Activated naive CD4-positive, alpha-beta T cell treated with anti-CD3 and anti-CD28 coated beads, Interleukin-2, amount 50 U/mL, for 24 hours (primary cell): ENCODE results near the gene NAALADL2.
"Not testable (repeated sequence)": the region's sequence is repeated elsewhere in the genome, so short reads cannot be mapped to it uniquely, and the experiment has no call there.

Experiments
- H3K27ac Mint-ChIP-seq: one replicate; pipeline ENCODE4 v1.8.0; 2021; ENCODE audit warnings: mild to moderate bottlenecking, mixed read lengths
- H3K27me3 Mint-ChIP-seq: one replicate; pipeline ENCODE4 v1.8.0; 2021; ENCODE audit warnings: mixed read lengths
- H3K36me3 Mint-ChIP-seq: one replicate; pipeline ENCODE4 v1.8.0; 2021; ENCODE audit warnings: mixed read lengths
- H3K4me1 Mint-ChIP-seq: one replicate; pipeline ENCODE4 v1.8.0; 2021; ENCODE audit warnings: mixed read lengths
- H3K4me3 Mint-ChIP-seq: one replicate; pipeline ENCODE4 v1.8.0; 2021; ENCODE audit warnings: mild to moderate bottlenecking, mixed read lengths
- H3K9me3 Mint-ChIP-seq: one replicate; pipeline ENCODE4 v1.8.0; 2021; ENCODE audit warnings: mixed read lengths

NAALADL2 gene

DNA sequence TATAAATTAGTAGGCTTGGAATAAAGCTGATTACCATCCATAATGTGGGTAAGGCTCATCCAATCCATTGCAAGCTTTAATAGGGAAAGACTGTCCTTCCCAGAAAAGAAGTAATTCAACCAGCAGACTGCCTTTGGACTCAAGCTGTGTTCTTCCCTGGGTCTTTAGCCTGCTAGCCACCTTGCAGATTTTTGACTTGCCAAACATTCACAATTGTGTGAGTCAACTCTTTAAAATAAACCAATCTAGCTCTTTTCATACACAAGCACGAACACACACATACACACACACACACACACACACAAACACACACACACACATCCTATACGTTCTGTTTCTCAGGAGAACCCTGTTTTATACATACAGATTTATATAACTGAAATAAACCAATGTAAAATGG, 248.1 kb downstream of the NAALADL2 start:
- H3K4me1 Mint-ChIP-seq, result no peaks in the 10 kb centered on the region
- H3K36me3 Mint-ChIP-seq, result no peaks in the 10 kb centered on the region
- no peaks in the 10 kb centered on the region for H3K9me3 Mint-ChIP-seq
- H3K27ac Mint-ChIP-seq, result no peak overlapping the region
- no peaks in the 10 kb centered on the region for H3K27me3 Mint-ChIP-seq
- no peak overlapping the region for H3K4me3 Mint-ChIP-seq

DNA sequence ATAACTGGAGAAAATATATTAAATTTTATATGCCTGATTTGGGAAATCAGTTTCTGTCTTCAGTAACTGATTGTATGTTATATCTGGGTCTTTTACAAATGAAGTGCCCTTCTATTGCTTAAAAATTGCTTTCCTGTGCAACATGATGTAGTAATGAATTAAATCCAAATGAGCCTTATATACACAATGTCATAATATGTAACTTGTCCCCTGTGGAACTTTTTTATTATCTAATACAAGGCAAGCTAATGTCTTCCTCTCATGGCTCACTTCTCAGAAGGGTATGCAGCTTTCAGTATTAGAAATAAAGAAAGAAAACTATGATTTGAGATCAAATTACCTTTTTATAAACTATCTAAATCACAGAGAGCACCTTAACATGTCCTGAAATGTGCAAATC, 248.9 kb downstream of the NAALADL2 start:
- Mint-ChIP-seq H3K9me3 (no peaks in the 10 kb centered on the region), H3K4me1 (no peaks in the 10 kb centered on the region), H3K4me3 (no peak overlapping the region), H3K27ac (no peak overlapping the region), H3K27me3 (no peaks in the 10 kb centered on the region), H3K36me3 (no peaks in the 10 kb centered on the region)

DNA sequence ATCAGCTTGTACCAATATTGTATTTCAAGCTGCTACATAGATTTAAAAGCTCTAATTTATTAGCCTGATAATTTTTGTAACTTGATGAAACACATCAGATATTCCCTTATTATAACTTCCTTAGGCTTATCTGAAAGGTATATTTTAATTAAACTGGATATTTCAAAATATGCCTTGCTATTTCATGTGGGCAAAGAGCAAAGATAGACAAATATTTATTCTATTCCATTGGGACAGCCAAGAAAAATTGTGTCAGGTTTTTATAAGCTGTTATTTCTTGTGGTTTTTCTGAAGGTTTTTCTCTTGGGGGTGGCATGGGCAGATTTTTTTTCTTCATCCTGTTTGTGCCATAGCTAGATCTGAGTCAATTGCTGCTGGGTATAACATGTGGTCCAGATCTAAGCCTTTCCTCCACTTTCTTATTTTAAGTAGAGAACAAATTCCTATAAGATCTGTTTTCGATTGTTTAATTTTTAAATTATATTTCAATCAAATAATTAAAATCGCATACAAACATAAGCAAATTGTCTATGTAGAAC, 249.5 kb downstream of the NAALADL2 start:
- H3K27ac Mint-ChIP-seq, result no peak overlapping the region
- H3K4me3 Mint-ChIP-seq, result no peak overlapping the region
- no peaks in the 10 kb centered on the region for H3K4me1 Mint-ChIP-seq
- no peaks in the 10 kb centered on the region for H3K27me3 Mint-ChIP-seq
- H3K9me3 Mint-ChIP-seq, result no peaks in the 10 kb centered on the region
- H3K36me3 Mint-ChIP-seq, result no peaks in the 10 kb centered on the region

DNA sequence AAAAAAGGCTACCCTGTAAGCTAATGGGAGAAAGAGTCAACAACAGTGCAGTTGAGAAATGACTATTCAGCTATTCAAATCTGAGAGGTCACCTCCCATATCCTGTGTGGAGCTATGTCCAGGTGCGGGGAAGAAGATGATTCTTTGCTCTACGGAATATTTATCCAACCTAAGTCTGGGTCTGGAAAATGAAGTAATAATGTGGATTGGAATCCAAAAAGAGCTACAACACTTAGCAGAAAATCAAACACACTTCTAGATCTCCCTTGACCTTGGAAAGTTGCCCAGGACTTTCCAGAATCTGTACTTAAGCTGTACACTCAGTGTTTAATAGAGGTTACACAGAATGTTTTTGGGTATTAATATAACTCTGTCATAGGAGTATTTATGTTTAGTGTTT, 251.9 kb downstream of the NAALADL2 start:
- Mint-ChIP-seq H3K27ac (no peak overlapping the region), H3K27me3 (no peaks in the 10 kb centered on the region), H3K4me3 (no peak overlapping the region), H3K4me1 (no peaks in the 10 kb centered on the region), H3K36me3 (no peaks in the 10 kb centered on the region), H3K9me3 (peaks cover 5% of the 10 kb centered on the region)

DNA sequence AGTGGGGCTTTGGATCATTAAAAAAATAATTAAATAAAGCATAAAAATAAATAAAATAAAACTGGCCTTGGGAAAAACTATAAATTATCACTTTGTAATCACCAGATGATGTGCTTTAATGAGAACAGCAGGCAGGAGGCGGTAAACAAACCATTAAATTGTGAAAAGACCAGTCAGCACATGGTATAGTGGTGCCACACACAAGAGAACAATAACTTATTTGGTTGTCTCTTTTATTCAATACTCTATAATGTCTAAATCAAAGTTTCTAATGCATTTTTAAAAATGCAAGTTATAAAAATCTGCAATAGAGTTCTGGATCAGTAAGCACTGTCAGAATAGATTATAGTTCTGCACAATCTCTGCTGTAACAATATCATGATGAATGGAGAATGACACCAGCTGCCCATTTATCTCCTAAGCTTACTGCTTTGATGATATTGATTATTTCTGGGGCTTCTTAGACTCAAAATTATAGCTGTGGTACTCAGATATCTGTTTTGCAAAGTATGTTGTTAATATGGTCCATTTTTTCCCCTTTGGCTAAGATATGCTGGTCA, 259.3 kb downstream of the NAALADL2 start:
- no peaks in the 10 kb centered on the region for H3K4me1 Mint-ChIP-seq
- H3K27me3 Mint-ChIP-seq, result no peaks in the 10 kb centered on the region

DNA sequence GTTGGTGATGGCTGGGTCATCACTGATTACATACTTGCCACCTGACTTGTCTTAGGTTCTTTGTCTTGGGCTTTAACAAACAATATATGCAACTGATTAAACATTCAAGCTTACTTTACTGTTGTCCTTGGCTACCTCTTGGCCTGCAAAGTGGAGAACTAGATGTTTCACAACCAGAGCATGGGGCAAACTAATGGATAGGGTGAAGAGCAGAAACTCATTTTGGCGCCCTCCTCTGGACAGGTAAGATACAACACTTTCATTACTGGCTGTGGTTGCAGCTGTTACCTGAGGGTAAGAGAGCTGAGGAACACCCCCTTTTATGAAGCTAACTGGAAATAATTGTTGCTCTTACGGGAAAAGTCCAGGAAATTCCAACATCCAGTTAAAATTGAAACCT, 262.1 kb downstream of the NAALADL2 start:
- Mint-ChIP-seq H3K27ac (no peak overlapping the region), H3K4me1 (no peaks in the 10 kb centered on the region), H3K9me3 (peaks cover 12% of the 10 kb centered on the region), H3K36me3 (no peaks in the 10 kb centered on the region), H3K4me3 (no peak overlapping the region), H3K27me3 (no peaks in the 10 kb centered on the region)

More for the DNA sequence above, 259.3 kb downstream of the NAALADL2 start:
- Mint-ChIP-seq H3K9me3 (peaks cover 5% of the 10 kb centered on the region), H3K4me3 (no peak overlapping the region), H3K27ac (no peak overlapping the region), H3K36me3 (no peaks in the 10 kb centered on the region)

DNA sequence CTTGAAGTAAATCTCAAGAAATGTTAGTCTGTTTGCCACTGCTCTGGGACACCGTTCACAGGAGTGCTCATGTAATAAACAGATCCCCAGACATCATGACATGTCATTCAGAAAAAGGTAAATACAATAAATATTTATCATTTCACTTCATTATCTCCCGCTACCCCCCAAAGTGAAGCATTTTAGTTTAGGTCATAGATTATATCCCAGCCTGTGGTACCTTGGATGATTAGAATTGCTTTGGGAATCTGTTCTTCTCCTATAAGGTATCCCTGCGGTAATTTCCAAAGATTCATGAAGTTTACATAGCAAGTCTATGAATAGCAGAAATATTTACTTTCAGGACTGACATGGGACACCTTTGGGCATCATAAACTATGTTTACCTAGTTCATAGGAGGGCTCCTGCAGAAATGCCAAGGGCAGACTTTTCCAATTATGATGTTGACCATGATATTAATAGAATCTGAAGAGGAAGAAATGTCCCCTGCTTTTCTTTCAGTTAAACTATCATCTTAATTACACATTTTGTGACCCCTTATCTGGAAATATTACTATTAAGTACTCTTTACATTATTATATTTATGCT, 268.0 kb downstream of the NAALADL2 start:
- H3K9me3 Mint-ChIP-seq, result peaks cover 15% of the 10 kb centered on the region
- H3K27ac Mint-ChIP-seq, result no peak overlapping the region
- no peak overlapping the region for H3K4me3 Mint-ChIP-seq
- H3K4me1 Mint-ChIP-seq, result no peaks in the 10 kb centered on the region
- H3K36me3 Mint-ChIP-seq, result no peaks in the 10 kb centered on the region
- H3K27me3 Mint-ChIP-seq, result no peaks in the 10 kb centered on the region

DNA sequence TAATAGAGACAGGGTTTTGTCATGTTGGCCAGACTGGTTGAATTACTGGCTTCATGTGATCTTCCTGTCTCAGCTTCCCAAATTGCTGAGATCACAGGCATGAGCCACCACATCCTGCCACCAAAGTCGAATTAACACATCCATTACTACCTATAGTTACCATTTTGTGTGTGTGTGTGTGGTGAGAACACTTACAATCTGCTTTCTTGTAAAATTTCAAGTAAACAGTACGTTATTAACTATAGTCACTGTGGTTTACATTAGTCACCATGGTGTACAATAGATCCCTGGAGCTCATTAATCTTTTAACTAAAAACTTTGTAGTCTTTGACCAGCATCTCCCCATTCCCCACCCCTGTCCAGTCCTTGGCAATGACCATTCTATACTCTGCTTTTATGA, 270.0 kb downstream of the NAALADL2 start:
- Mint-ChIP-seq H3K36me3 (no peaks in the 10 kb centered on the region), H3K4me3 (no peak overlapping the region), H3K9me3 (peaks cover 15% of the 10 kb centered on the region), H3K27me3 (no peaks in the 10 kb centered on the region), H3K4me1 (no peaks in the 10 kb centered on the region), H3K27ac (no peak overlapping the region)

DNA sequence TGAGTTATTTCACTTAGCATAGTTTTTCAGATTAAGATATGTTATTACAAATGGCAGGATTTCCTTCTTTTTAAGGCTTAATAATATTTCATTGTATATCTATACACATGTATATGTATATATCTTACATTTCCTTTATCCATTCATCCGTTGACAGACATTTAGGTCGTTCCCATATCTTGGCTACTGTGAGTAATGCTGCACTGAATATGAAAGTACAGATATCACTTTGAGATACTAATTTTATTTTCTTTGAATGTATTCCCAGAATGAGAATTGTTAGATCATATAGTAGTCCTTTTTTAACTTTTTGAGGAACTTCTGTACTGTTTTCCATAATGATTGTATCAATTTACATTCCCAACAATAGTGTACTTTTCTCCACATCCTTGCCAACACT, 270.4 kb downstream of the NAALADL2 start:
- Mint-ChIP-seq H3K27me3 (no peaks in the 10 kb centered on the region), H3K27ac (no peak overlapping the region), H3K9me3 (peaks cover 13% of the 10 kb centered on the region), H3K4me1 (no peaks in the 10 kb centered on the region), H3K36me3 (no peaks in the 10 kb centered on the region), H3K4me3 (no peak overlapping the region)

DNA sequence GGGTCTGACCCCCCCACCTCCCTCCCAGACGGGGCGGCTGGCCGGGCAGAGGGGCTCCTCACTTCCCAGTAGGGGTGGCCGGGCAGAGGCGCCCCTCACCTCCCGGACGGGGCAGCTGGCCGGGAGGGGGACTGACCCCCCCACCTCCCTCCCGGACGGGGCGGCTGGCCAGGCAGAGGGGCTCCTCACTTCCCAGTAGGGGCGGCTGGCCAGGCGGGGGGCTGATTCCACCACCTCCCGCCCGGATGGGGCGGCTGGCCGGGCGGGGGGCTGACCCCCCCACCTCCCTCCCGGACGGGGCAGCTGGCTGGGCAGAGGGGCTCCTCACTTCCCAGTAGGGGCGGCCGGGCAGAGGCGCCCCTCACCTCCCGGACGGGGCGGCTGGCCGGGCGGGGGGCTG, 272.7 kb downstream of the NAALADL2 start:
- not testable (repeated sequence) for H3K4me1 Mint-ChIP-seq, H3K27me3 Mint-ChIP-seq, H3K36me3 Mint-ChIP-seq, H3K9me3 Mint-ChIP-seq, H3K27ac Mint-ChIP-seq, H3K4me3 Mint-ChIP-seq

DNA sequence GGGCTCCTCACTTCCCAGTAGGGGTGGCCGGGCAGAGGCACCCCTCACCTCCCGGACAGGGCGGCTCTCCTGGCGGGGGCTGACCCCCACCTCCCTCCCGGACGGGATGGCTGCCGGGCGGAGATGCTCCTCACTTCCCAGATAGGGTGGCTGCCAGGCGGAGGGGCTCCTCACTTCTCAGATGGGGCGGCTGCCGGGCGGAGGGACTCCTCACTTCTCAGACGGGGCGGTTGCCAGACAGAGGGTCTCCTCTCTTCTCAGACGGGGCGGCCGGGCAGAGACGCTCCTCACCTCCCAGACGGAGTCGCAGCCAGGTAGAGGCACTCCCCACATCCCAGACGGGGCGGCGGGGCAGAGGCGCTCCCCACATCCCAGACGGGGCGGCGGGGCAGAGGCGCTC, 273.6 kb downstream of the NAALADL2 start:
- not testable (repeated sequence) for H3K4me3 Mint-ChIP-seq, H3K9me3 Mint-ChIP-seq, H3K36me3 Mint-ChIP-seq, H3K4me1 Mint-ChIP-seq, H3K27ac Mint-ChIP-seq, H3K27me3 Mint-ChIP-seq

DNA sequence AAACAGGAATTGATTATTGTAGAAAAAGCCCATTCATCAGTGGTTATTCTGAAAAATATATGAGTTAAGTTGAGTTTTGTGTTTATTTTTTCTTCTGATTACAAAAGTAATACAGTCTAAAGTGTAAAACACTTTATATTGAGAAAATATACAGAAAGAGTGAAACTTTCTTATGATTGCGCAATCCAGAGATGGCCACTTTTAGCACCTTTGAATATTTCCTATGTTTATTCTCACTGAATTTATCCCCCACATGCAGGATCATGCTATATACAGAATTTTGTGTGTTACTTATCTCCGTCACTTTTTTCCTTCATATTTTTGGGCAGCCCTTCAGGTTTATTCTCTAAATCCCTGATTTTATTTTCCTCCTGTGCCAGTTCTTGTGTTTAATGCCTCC, 285.2 kb downstream of the NAALADL2 start:
- no peak overlapping the region for H3K27ac Mint-ChIP-seq
- peaks cover 7% of the 10 kb centered on the region for H3K9me3 Mint-ChIP-seq
- no peaks in the 10 kb centered on the region for H3K27me3 Mint-ChIP-seq
- no peaks in the 10 kb centered on the region for H3K4me1 Mint-ChIP-seq
- H3K36me3 Mint-ChIP-seq, result no peaks in the 10 kb centered on the region
- H3K4me3 Mint-ChIP-seq, result no peak overlapping the region

DNA sequence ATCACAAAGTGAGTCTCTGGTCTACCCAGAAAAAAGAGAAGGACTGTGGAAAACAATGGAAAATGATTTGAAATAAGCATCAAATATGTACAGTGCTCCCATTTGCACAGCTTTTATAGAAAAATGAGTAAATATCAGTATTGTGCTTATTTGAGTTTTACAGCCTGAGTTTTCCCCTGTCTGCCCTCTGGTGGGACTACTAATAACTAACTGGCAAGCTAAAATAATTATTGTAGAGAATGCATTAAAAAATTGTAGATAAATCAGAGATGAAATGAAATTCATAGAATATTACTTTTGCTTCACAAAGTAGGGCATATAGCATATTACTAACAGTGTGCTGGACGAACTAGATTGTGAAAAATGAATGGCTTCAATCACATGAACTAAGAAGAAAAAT, 287.1 kb downstream of the NAALADL2 start:
- Mint-ChIP-seq H3K36me3 (no peaks in the 10 kb centered on the region), H3K4me3 (no peak overlapping the region), H3K9me3 (no peaks in the 10 kb centered on the region), H3K27ac (no peak overlapping the region), H3K4me1 (no peaks in the 10 kb centered on the region), H3K27me3 (no peaks in the 10 kb centered on the region)

DNA sequence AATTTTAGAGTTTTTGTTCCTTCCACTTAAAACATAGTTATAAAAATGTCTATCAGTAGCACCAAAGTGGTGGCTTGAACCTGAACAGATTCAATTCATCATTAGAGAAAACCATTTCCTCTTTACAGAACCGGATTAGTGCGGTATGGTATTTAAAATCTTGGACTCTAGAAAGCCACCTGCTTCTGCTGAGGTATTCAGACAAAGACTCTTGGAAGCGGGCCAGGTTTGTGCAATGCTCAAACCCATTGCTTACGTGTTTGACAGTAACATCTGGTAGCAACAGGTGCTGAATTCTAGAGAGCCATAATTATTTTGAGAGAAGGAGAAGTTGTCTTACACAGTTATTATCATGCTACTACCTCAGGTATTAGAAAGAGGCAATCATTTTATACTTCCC, 290.5 kb downstream of the NAALADL2 start:
- Mint-ChIP-seq H3K9me3 (no peaks in the 10 kb centered on the region), H3K4me3 (no peak overlapping the region)

DNA sequence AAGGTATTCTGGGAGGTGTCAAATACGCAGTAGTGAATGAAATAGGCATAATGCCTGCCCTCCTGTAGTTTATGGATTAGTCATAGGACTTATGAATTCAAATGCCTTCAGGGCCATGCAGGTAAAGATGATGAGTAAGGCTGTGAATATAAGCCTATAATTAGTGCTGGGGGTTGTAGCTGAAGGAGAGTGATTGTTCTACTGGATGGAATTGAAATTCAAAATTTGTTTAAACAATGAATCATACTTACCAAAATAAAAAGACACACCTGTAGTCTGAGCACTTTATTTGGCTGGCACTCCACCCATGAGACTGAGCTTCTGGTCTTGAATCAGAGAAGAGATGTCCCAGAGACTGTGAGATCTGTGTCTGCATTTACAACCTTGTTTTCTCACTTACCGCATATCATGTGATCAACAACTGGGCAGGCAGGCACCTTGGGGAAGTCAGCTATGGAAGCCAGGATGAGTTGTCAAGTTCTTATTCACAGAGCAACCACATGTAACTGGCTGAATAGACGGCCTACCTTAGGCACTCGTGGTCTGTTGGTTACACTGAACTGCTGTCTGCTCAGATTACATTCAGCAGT, 291.8 kb downstream of the NAALADL2 start:
- Mint-ChIP-seq H3K27ac (no peak overlapping the region), H3K9me3 (no peaks in the 10 kb centered on the region), H3K4me1 (no peaks in the 10 kb centered on the region), H3K4me3 (no peak overlapping the region), H3K36me3 (no peaks in the 10 kb centered on the region), H3K27me3 (no peaks in the 10 kb centered on the region)

More for the DNA sequence above, 290.5 kb downstream of the NAALADL2 start:
- no peaks in the 10 kb centered on the region for H3K4me1 Mint-ChIP-seq
- H3K27me3 Mint-ChIP-seq, result no peaks in the 10 kb centered on the region
- H3K27ac Mint-ChIP-seq, result no peak overlapping the region
- no peaks in the 10 kb centered on the region for H3K36me3 Mint-ChIP-seq

DNA sequence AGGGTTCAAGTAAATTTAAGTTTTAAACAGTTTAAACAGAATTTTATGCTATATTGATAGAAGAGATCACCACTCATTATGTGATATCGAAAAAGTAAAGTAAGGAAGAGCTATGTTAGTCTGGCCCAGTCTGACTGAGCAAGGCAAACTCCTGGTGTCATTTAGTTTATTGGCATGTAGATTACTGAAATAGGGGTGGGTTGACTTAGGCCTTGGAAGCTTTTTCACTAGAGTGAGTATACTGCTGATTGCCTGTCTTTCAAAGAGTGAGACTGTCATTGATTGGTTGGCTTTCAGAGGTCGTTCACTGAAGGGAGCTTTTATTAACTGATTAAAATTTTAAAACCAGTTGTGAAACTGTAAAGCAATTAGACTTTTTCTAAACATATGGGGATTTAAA, 294.5 kb downstream of the NAALADL2 start:
- Mint-ChIP-seq H3K9me3 (no peaks in the 10 kb centered on the region), H3K4me1 (no peaks in the 10 kb centered on the region), H3K27ac (no peak overlapping the region), H3K36me3 (no peaks in the 10 kb centered on the region), H3K4me3 (no peak overlapping the region), H3K27me3 (no peaks in the 10 kb centered on the region)

DNA sequence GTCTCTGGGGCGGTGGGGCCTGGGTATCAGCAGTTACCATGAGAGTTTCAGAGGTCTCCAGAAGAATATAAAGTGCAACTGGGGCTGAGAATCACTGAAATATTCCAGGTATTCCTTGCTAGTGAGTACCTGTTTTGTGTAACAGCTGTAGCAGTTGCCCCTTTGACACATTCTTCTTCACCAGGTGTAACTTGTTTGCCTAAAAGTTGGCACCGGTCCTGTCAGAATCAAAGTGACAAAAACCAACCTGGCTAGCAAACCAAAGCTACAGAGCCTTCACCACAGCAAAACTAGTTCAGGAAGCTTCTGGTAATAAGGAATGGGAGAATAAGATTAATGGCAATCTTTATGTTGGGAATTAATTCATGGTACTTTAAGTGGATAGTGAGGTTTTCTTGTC, 296.0 kb downstream of the NAALADL2 start:
- H3K4me1 Mint-ChIP-seq, result no peaks in the 10 kb centered on the region
- no peaks in the 10 kb centered on the region for H3K36me3 Mint-ChIP-seq
- H3K9me3 Mint-ChIP-seq, result no peaks in the 10 kb centered on the region
- H3K27ac Mint-ChIP-seq, result no peak overlapping the region
- no peaks in the 10 kb centered on the region for H3K27me3 Mint-ChIP-seq
- H3K4me3 Mint-ChIP-seq, result no peak overlapping the region
